NCI-H1417 treated with DMSO at 0.1 percent for 48 hours (cell line): ENCODE measurements around the gene C11orf24.
A peak's percentile ranks its signal among the peaks of the same experiment; 100 is the strongest.

Source experiments
- DNase-seq: peaks from one replicate; lab custom pipeline; 2025; lab: John Stamatoyannopoulos, UW

C11orf24 gene

DNA sequence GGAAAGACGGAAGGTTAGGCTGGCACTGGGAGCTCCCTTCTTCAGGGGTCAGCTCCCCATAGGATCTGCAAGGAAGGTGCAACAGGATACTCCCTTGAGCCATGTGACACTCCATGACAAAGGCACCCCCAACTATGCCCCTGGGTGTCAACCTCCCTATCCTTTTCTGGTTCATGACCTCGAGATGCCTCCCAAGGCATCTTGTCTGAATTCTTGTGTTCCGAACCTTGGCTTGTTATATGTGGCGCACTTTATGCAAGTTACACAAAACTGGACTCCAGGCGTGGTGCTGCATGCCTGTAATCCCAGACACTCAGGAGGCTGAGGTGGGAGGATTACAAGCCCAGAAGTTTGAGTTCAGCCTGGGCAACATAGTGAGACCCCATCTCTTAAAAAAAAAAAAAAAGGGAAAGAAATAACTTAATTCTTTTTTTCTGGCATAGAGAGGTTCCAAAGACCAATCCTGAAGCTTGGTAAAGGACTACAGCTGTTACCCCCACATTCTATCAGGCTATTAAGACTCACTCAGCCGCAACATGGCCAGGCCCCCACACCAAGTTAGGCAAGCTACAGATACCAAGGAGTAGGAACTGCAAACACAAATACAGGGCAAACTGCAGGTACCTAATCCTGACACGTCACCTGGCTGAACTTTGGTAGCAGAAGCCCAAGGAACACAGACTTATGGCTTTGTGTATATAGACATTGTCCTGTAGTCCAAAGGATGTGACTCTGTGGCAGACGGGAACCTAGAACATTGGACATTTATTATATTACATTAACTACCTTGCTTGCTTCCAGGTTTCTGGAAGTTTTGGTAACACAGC lies 1.4 kb downstream of the C11orf24 start:
- no peak for DNase-seq

GRCh38 chr11:68269414-68270081 lies 2.2 kb downstream of the C11orf24 start:
- DNase-seq = no peak

- DNase-seq = no peak
These were observed 3.9 kb downstream of the C11orf24 start for GRCh38 chr11:68267881-68268240.

DNA sequence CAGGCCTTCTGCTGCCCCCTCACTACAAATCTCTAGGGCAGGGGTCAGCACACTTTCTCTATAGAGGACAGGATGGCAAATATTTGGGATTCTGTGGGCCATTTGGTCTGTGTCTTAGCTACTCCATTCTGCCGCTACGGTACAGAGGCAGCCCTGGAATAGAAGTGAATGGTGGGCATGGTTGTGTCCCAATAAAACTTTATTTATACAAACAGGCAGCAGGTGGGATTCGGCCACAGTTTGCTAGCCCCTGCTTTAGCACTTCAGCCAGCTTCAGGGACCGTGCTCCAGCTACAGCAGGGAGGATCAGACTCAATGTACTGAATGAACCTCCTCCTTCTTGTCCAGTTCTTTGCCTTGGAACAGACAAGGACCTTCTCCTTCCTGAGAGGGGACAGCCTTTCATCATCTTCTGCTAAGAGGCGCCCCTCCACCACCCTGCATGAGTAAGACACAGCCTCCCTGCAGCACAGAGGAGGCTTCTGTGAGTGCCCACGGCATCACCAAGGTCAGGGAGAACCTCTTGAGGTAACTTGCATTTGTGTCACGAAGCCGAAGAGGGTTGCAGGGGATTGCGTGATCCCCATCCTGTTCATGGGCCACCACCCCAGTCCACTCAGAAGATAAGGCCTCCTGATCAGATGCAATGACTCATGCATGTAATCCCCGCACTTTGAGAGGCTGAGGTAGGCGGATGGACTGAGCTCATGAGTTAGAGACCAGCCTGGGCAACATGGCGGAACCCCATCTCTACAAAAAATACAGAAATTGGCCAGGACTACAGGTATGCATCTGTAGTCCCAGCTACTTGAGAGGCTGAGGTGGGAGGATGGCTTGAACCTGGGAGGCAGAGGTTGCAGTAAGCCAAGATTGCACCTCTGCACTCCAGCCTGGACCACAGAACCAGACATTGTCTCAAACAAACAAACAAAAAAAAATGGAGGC lies 4.6 kb downstream of the C11orf24 start:
- no peak for DNase-seq

- DNase-seq = no peak
These were observed 5.5 kb downstream of the C11orf24 start for GRCh38 chr11:68266121-68266891.

DNA sequence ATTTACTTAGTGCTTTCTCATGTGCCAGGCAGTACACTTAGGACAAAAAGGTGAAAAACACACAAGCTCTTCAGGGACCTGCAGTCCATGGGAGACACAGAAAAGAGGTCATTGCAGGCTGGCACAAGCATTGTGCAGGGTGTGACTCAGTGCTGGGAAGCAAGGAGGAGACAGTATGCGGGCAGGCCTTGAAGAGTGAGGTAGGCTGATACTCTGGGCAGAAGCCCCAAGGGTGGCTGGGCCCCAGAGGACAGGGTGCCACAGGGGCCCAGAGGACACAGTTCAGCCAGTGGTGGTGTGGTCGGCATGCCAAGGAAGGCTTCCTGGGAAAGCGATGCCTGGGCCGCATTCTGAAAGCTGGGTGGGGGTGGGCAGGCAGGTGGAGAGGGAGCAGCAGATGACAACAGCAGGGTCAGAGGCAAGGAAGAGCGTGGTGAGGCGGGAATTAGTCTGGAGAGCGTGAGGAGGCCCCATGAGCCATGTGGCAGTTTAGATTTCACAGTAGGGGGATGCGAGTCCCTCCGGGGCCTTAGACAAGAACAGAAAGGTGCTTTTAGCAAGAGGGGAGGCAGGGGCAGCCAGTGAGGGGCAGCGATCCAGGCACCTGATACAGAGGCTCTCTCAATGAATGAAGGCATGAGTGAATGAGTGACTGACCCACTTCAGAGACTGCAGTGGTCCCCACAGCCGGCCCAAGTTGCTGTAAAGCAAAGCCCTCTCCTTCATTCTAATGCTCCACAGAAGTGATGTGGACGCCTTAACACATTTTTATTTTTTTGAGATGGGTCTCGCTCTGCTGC lies 6.8 kb downstream of the C11orf24 start:
- no peak for DNase-seq

DNA sequence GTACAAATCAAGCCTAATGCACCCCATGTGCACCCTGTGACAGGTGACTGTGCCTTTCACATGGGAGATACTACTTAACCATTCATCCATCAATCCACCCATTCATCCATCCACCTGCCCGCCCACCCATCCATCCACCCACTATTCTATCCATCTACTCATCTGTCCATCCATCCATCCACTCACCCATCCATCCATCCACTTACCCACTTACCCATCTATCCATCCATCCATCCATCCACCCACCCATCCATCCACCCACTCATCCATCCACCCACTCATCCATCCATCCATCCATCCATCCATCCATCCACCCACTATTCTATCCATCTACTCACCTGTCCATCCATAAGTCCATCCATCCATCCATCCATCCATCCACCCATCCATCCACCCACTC lies 7.5 kb downstream of the C11orf24 start:
- no peak for DNase-seq

DNA sequence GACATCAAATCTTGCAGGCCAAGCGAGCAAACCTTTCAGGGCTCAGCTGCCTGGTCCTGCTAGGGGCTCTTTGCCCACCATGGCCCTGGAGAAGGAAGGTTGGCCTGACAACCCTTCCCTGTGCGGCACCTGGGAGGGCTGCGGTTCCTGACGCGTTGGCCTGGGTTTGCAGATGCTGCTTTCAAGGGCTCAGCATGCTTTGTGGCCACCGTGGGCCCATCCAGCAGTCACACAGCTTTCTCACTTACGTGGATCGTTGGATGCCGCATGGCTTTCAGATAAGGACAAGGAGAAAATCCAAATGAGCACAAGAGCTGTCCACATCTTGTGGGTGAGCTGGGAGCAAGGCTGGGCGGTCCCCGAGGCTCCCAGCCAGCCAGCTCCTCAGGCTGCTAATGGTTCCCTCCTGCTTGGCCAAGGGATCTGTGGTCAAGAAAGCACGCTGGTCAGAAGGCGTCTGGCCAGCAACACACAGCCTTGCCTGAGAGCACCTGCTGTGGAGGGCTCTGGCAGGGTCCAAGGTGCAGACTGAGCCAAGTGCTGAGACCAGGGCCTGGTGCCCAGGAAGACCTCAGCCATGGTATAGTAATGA lies 8.2 kb downstream of the C11orf24 start:
- no peak for DNase-seq

GRCh38 chr11:68262544-68262827 lies 9.3 kb downstream of the C11orf24 start:
- no peak for DNase-seq

DNA sequence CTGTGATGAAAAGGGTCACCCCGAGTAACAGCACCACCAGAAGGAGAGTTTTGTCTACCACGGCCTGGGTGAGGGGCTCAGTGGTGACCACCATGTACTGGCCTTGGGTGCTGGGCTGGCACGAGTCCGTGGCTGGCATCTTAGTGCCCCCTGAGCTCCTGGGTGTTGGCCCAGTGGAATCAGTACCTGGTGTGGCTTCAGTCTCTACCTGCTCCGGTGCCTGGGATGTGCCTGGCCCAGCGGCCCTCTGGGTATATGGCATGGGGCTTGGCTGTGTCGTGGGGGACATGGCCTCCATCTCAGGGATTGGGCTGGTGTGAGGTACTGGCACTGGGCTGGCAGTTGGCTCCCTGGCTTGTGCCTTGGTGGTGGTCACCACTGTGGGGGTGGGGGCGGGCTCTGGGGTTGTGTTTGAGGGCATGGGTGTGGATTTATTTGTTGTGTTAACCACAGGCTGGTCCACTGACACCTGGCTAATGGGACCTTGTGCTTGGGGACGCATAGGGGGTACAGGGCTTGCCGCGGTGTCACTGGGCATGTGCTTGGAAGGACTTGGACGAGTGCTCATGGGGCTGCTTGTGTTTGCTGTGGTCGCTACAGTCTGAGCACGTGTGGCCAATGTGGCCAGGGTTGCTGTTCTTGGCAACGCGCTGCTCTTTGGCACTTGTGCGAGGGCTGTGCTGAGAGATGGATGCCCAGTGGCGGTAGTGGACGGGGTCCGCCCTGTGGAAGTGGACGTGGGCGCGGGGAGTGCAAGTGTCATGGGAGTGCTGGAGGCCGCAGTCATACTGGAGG lies 9.8 kb downstream of the C11orf24 start:
- no peak for DNase-seq

- DNase-seq = no peak
These were observed 10.8 kb downstream of the C11orf24 start for GRCh38 chr11:68261006-68261405.

GRCh38 chr11:68260484-68260883 lies 11.3 kb downstream of the C11orf24 start:
- DNase-seq = no peak

DNA sequence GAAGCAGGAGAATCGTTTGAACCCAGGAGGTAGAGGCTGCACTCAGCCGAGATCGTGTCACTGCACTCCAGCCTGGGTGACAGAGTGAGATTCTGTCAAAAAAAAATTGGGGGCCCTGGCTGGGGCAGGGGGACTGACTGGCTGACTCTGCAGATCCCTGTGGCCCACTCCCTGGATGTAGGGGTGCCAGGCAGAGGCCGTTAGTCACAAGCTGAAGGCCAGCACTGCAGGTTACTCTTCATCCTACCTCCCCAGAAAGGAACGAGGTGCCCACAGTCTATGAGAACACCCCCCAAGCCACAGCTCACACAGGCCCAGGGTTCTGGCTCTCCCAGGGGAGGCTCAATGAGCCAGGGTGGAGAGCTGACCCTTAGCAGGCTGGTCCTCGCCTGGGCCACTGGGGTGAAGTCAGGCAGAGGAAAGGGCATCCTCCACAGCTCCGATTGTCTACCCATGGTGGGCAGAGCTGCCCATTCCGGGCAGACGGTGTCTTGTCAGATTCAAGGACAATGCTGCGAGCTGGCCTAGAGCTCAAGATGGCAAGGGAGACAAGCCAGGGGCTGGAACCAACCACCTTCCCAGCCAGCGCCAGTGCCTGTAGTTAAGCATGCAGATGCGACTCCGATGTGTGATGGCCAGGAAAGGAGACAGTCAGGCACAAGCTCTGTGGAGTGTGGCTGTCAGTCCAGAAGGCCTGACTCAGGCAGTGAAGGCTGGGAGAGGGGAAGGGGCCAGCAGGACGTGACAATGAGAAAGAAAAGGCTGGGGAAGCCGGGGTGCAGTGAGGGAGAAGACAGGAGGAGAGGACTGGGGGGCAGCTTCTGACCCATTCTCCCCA lies 12.4 kb downstream of the C11orf24 start:
- no peak for DNase-seq

DNA sequence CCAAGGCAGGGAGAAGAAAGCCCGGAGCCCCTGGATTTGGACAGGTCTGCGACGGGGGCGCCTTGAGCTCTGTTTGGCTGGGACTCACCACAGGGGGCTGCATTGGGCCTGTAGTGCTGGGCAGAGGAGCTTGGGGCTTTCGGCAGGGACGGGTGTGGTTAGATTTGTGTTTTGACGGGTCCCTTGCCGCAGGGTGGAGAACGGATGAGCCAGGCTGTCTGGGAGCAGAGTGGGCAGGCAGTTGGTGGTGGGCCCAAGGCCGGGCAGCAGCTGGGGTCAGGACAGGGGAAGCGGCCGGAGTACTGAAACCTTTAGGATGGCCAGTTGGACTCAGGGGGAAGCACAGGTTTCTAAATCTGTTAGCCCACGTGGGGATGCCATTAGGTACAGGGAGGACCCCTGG lies 13.4 kb downstream of the C11orf24 start:
- no peak for DNase-seq

GRCh38 chr11:68257477-68258362 lies 14.1 kb downstream of the C11orf24 start:
- DNase-seq = peak; percentile 11

DNA sequence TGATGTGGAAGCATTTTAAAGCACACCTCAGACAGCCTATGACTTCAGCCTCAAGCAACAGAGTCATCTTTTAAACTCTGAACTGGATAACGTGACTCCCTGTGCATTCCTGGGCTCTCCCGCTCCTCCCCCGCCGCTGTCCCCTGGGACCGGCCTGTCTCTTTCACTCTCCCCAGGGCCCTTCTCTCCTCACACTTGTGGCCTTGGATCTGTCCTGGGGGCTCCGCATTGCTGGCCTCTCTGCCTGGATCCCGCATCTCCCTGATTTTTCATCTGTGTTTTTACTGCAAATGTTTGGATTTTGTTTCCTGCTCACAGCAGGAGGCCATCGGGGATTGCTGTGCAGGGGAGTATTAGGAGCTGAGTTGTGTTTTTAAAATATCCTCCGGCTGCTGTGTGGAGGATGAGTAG lies 15.4 kb downstream of the C11orf24 start:
- no peak for DNase-seq

DNA sequence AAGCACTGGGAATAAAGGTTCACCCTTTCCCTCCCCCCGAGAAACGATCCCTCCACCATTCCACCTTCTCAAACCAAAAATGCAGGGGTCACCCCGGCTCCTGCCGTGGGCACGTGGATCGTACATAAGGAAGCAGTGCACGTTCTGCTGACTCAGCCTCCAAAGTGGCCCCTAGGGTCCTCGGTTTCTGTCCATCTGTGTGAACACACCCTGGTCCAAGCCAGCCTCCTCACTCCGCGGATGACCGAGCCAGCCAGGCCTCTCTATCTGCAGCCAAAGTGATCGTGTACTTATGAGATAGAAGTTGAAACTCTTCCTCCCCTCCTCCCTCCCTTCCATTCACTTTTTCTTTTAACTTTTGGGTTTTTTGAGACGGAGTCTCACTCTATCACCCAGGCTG lies 16.2 kb downstream of the C11orf24 start:
- no peak for DNase-seq

DNA sequence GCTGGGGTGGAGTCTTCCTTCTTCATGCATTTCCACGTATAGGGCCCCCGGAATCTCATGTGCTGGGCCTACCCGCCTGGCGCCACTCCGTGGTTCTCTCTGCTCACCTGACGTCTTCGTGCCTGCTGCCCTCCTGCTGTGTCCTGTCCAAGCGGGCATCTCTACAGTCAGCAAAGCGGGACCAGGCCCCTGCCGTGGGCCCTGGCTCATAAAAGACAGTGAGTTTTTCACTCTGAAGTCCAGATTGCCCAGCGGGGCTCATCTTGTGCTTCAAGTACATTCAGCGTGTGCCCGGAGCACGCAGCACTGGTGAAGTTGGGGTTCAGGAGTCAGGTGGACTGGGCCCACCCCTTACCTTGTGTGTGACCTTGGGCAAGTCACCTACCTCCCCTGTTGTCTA lies 17.4 kb downstream of the C11orf24 start:
- DNase-seq = no peak
